Naive thymus-derived CD4-positive, alpha-beta T cell (primary cell): ENCODE data around the gene TRPC6. TPM values are rescaled to one million over a fixed set of nuclear protein-coding genes. Genes with fewer than 3 reads are reported as not detected.

Experiments used
- ATAC-seq: fragments of 150-1000 bp; cut with Tn5 transposase; 2 replicates; pipeline ENCODE4 v1.10.0; 2021; ENCODE audit warnings: mild to moderate bottlenecking, moderate library complexity
- CTCF ChIA-PET: fragments of 350-600 bp; sonication (Branson Sonifier 250); formaldehyde crosslinking; loops from one replicate; lab custom pipeline; 2021; ENCODE audit warnings: antibody characterized with exemption; lab: Charles Lee
- POLR2A ChIA-PET: fragments of 350-600 bp; sonication (Branson Sonifier 250); formaldehyde crosslinking; loops from one replicate; lab custom pipeline; 2021; ENCODE audit warnings: antibody characterized with exemption, inconsistent platforms; lab: Charles Lee
- DNase-seq, 9 donors: peaks; one replicate each; pipeline versions ENCODE4 v3.0.0 to v3.0.0-alpha.2; 2020 to 2022; ENCODE audit warnings: mixed read lengths in 1 of 9
- H3K27ac ChIP-seq: one replicate; pipeline ENCODE4 v1.7.0; 2013; ENCODE audit warnings: mild to moderate bottlenecking, low read depth, low read length, moderate library complexity
- H3K27me3 ChIP-seq, 2 donors: one replicate each; pipeline ENCODE4 v1.7.0; 2013; ENCODE audit warnings: low read length in 2 of 2, mild to moderate bottlenecking in 2 of 2, moderate library complexity in 2 of 2; ENCODE audit not compliant: control insufficient read depth in 2 of 2, insufficient read depth in 2 of 2
- H3K36me3 ChIP-seq, 3 experiments: 1 replicate in 2 of 3; 2 replicates in 1 of 3; pipeline ENCODE4 v1.7.0; 2013; ENCODE audit warnings: low read length in 3 of 3, mild to moderate bottlenecking in 3 of 3, moderate library complexity in 1 of 3; ENCODE audit not compliant: insufficient read depth in 3 of 3, control insufficient read depth in 2 of 3
- H3K4me1 ChIP-seq, 2 donors: one replicate each; pipeline ENCODE4 v1.7.0; 2013; ENCODE audit warnings: low read length in 2 of 2, mild to moderate bottlenecking in 2 of 2, moderate library complexity in 1 of 2; ENCODE audit not compliant: control insufficient read depth in 2 of 2, insufficient read depth in 2 of 2
- H3K4me3 ChIP-seq: 2 replicates; pipeline ENCODE4 v1.7.0; 2013; ENCODE audit warnings: mild to moderate bottlenecking, low read length
- H3K9me3 ChIP-seq, 3 experiments: 1 replicate in 2 of 3; 2 replicates in 1 of 3; pipeline ENCODE4 v1.7.0; 2013; ENCODE audit warnings: low read length in 3 of 3; ENCODE audit not compliant: control insufficient read depth in 2 of 3
- H3K27ac Mint-ChIP-seq, 9 donors: one replicate each; pipeline ENCODE4 v1.8.0; 2020 to 2022; ENCODE audit warnings: mixed read lengths in 9 of 9, mild to moderate bottlenecking in 8 of 9, moderate library complexity in 5 of 9, inconsistent platforms in 2 of 9
- H3K27me3 Mint-ChIP-seq, 5 donors: one replicate each; pipeline ENCODE4 v1.8.0; 2021 to 2022; ENCODE audit warnings: mixed read lengths in 5 of 5, mild to moderate bottlenecking in 1 of 5
- H3K36me3 Mint-ChIP-seq, 5 donors: one replicate each; pipeline ENCODE4 v1.8.0; 2020 to 2022; ENCODE audit warnings: mixed read lengths in 5 of 5, mild to moderate bottlenecking in 3 of 5, inconsistent platforms in 1 of 5
- H3K4me1 Mint-ChIP-seq, 7 donors: one replicate each; pipeline ENCODE4 v1.8.0; 2020 to 2022; ENCODE audit warnings: mixed read lengths in 7 of 7, mild to moderate bottlenecking in 3 of 7, inconsistent platforms in 1 of 7
- H3K4me3 Mint-ChIP-seq, 10 donors: one replicate each; pipeline ENCODE4 v1.8.0; 2020 to 2022; ENCODE audit warnings: mild to moderate bottlenecking in 10 of 10, mixed read lengths in 10 of 10, moderate library complexity in 6 of 10, inconsistent platforms in 2 of 10
- H3K9me3 Mint-ChIP-seq, 11 donors: one replicate each; pipeline ENCODE4 v1.8.0; 2020 to 2022; ENCODE audit warnings: mixed read lengths in 11 of 11, mild to moderate bottlenecking in 4 of 11, inconsistent platforms in 1 of 11, moderate library complexity in 1 of 11
- intact Hi-C, 2 donors: fragments of 100-400 bp; cut with micrococcal nuclease; formaldehyde crosslinking; loops; one replicate each; pipeline ENCODE4 v1.15.1; 2023
- polyA plus RNA-seq, 2 donors: library from polyadenylated mRNA; unstranded; fragments of 300-500 nt; fragmentation: Illumina TruSeq; gene quantifications; one replicate each; pipeline ENCODE4 v1.2.3, GENCODE V29; 2021
- total RNA-seq, 6 experiments: library from RNA in 5 of 6; stranded (reverse) in 5 of 6; gene quantifications; 1 replicate in 5 of 6; 2 replicates in 1 of 6; pipeline ENCODE4 v1.2.3 and lab custom pipeline; 2021 to 2026

The TRPC6 gene
- total and polyA plus RNA-seq, 7 experiments from 2014 or later = not detected

DNA sequence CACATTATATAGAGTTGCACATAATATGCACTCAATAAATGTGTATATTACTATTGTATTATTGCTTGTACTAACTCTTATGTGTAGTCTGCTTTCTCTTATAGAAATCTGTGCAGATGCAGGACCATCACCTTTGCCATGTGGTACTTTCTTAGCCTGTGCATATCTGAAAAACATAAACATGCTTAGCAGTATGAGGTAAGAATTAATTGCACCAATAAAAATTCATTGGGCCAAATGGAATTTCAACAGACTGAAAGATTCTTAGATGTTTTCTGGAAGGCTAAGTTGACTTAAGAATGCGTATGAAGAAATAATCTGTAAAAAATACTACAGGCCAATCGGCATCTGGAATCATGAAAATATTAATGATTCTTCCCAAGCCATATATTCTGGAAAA lies 55.3 kb downstream of the TRPC6 start:
- POLR2A ChIA-PET = no interaction called here
- no peaks in the 10 kb centered on the region for H3K4me1 Mint-ChIP-seq
- no peaks in the 10 kb centered on the region for H3K9me3 ChIP-seq

DNA sequence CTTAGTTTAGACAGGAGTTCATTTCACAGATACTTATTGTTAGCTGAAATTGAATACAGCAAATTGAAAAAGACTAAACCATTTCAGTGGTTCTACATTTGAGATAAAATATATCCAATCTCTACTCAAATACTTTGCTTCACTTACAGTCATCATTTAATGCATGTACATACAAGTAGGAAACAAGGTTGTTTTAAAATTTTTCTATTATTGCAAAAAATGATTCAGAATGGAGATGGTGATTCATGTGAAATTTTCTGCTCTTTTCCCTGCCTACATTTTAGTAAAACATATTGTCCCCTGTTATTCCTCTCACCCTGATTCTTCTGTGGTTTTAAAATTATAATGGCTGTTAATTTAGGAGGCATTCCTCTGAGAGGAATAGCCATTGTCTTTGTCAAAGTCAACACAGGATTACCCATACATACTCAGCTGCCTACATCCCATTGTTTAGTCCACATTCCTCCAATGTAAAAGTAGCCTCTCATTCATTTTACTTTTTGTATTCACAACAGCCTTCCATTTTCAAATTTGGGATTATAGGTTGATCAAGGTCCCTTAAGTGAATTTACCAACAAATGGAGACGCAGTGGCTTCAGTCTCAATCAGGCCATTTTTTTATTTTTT lies 60.1 kb downstream of the TRPC6 start:
- peaks cover 0 to 4% (median 0%) of the 10 kb centered on the region in 5 donors for H3K36me3 Mint-ChIP-seq
- H3K4me1 Mint-ChIP-seq = no peaks in the 10 kb centered on the region
- Histone ChIP-seq H3K36me3 (no peaks in the 10 kb centered on the region), H3K4me3 (no peak overlapping the region), H3K9me3 (peaks cover 0 to 7% (median 0%) of the 10 kb centered on the region in 3 experiments), H3K27ac (no peak overlapping the region), H3K27me3 (no peaks in the 10 kb centered on the region), H3K4me1 (no peaks in the 10 kb centered on the region)
- H3K27me3 Mint-ChIP-seq = peaks cover 0 to under 1% (median 0%) of the 10 kb centered on the region in 5 donors
- peaks cover 0 to 27% (median 10%) of the 10 kb centered on the region in 11 donors for H3K9me3 Mint-ChIP-seq
- ChIA-PET POLR2A (no interaction called here), CTCF (no interaction called here)
- H3K4me3 Mint-ChIP-seq = no peak overlapping the region
- no peak for ATAC-seq
- H3K27ac Mint-ChIP-seq = no peak overlapping the region
- DNase-seq = no peak
- intact Hi-C loops = no loop called here

More for the DNA sequence above, 55.3 kb downstream of the TRPC6 start:
- H3K4me3 ChIP-seq = no peak overlapping the region
- H3K27me3 ChIP-seq = no peaks in the 10 kb centered on the region
- CTCF ChIA-PET = no interaction called here
- H3K9me3 Mint-ChIP-seq = peaks cover 0 to 14% (median 5%) of the 10 kb centered on the region in 11 donors
- DNase-seq (no peak), ATAC-seq (no peak)
- no peak overlapping the region for H3K27ac ChIP-seq
- no peaks in the 10 kb centered on the region for H3K27me3 Mint-ChIP-seq
- peaks cover 0 to 4% (median 0%) of the 10 kb centered on the region in 5 donors for H3K36me3 Mint-ChIP-seq
- H3K27ac Mint-ChIP-seq = no peak overlapping the region
- H3K36me3 ChIP-seq = no peaks in the 10 kb centered on the region
- H3K4me3 Mint-ChIP-seq = no peak overlapping the region
- intact Hi-C loops = no loop called here
- H3K4me1 ChIP-seq = no peaks in the 10 kb centered on the region

DNA sequence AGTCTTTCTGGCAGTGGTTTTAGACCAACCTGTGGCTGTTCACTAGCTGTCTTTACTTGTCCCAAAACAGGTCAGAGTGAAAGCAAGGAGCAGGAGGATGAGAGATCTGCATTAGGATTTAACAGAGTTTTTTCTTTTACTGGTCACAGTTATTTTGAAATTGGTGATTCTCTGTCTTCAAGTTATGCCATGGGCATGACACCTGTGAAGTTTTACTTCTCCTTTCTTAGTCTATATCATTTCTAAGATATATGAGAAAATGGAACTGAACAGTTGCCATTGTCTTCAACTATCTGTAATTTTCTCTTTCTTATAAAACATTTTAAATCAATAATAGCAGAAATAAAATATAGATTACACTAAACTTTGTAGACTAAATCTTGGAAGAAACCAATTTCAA lies 60.6 kb downstream of the TRPC6 start:
- Histone ChIP-seq H3K36me3 (no peaks in the 10 kb centered on the region), H3K4me1 (no peaks in the 10 kb centered on the region), H3K27me3 (no peaks in the 10 kb centered on the region), H3K4me3 (no peak overlapping the region), H3K9me3 (peaks cover 0 to 7% (median 0%) of the 10 kb centered on the region in 3 experiments), H3K27ac (no peak overlapping the region)
- peaks cover 0 to 4% (median 0%) of the 10 kb centered on the region in 5 donors for H3K27me3 Mint-ChIP-seq
- intact Hi-C loops = no loop called here
- no peak overlapping the region for H3K27ac Mint-ChIP-seq
- no peak for DNase-seq
- H3K9me3 Mint-ChIP-seq = peaks cover 0 to 30% (median 13%) of the 10 kb centered on the region in 11 donors
- H3K4me1 Mint-ChIP-seq = no peaks in the 10 kb centered on the region
- CTCF ChIA-PET = no interaction called here
- peaks cover 0 to 4% (median 0%) of the 10 kb centered on the region in 5 donors for H3K36me3 Mint-ChIP-seq
- POLR2A ChIA-PET = no interaction called here
- ATAC-seq = no peak
- H3K4me3 Mint-ChIP-seq = no peak overlapping the region

DNA sequence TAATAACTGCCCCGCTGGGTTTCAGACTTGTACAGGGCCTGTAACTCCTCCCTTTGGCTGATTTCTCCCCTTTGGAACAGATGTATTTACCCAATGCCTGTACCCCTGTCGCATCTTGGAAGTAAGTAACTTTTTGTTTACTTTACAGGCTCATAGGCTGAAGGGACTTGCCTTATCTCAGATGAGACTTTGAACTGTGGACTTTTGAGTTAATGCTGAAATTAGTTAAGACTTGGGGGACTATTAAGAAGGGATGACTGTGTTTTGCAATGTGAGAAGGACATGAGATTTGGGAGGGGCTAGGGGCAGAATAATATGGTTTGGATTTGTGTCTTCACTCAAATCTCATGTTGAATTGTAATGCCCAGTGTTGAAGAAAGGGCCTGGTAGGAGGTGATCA lies 62.0 kb downstream of the TRPC6 start:
- CTCF ChIA-PET = no interaction called here
- Mint-ChIP-seq H3K27ac (no peak overlapping the region), H3K27me3 (peaks cover 0 to 4% (median 0%) of the 10 kb centered on the region in 5 donors), H3K9me3 (peaks cover 0 to 30% (median 13%) of the 10 kb centered on the region in 11 donors), H3K4me3 (no peak overlapping the region), H3K36me3 (peaks cover 0 to 4% (median 0%) of the 10 kb centered on the region in 5 donors), H3K4me1 (no peaks in the 10 kb centered on the region)
- Histone ChIP-seq H3K27me3 (no peaks in the 10 kb centered on the region), H3K27ac (no peak overlapping the region), H3K4me3 (no peak overlapping the region), H3K9me3 (peaks cover 0 to 7% (median 0%) of the 10 kb centered on the region in 3 experiments), H3K36me3 (no peaks in the 10 kb centered on the region), H3K4me1 (no peaks in the 10 kb centered on the region)
- intact Hi-C loops = no loop called here
- POLR2A ChIA-PET = no interaction called here
- ATAC-seq (no peak), DNase-seq (no peak)

DNA sequence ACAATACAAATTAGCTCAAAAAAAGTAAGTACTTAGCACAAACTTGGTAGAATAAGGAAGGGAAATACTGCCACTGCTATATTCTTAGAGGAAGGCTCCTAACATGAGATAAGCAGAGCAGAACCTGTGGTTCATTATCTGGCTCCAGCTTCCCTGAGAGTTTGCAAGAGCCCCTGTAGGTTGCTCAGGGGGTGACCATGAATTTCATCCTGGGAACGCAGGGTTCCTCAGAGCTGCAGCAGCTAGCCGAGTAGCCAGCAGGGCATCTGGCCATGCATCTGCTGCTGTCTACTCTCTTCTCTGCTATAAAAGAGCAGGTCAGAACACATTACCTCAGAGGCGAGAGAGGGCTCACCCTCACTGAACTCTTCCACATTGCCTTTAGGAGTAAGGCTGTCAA lies 67.3 kb downstream of the TRPC6 start:
- Mint-ChIP-seq H3K4me3 (no peak overlapping the region), H3K4me1 (no peaks in the 10 kb centered on the region), H3K36me3 (no peaks in the 10 kb centered on the region), H3K27ac (no peak overlapping the region), H3K27me3 (peaks cover 0 to 6% (median 0%) of the 10 kb centered on the region in 5 donors), H3K9me3 (peaks cover 0 to 26% (median 16%) of the 10 kb centered on the region in 11 donors)
- intact Hi-C loops = no loop called here
- no peak overlapping the region for H3K4me3 ChIP-seq
- ChIA-PET CTCF (no interaction called here), POLR2A (interaction anchor here (0.6 kb wide), 1 partner anchor 82 kb away, joined by 8 read pairs; no protein-coding TSS in a partner anchor)
- H3K27me3 ChIP-seq = no peaks in the 10 kb centered on the region
- ATAC-seq = no peak
- H3K36me3 ChIP-seq = no peaks in the 10 kb centered on the region
- no peak for DNase-seq
- peaks cover 0 to 7% (median 0%) of the 10 kb centered on the region in 3 experiments for H3K9me3 ChIP-seq
- H3K27ac ChIP-seq = no peak overlapping the region
- no peaks in the 10 kb centered on the region for H3K4me1 ChIP-seq

DNA sequence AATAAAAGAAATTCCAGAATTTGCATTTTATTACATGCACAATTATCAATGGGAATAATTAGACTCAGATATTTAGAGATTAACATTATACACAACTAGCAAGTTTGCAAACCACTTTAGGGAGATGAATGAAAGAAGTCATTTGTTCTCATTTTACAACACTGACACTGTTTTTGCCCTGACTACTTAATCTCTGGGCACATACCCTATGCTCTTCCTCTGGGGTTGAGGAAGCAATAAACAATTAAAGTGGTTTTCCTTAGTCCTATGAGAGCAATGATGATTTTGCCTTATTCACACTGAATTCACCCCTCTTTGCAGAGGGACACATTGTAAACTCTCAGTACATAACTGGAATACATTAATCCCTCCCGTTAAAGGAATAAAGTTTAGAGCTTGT lies 72.7 kb downstream of the TRPC6 start:
- no peaks in the 10 kb centered on the region for H3K9me3 ChIP-seq
- Mint-ChIP-seq H3K9me3 (peaks cover 0 to 18% (median 5%) of the 10 kb centered on the region in 11 donors), H3K36me3 (no peaks in the 10 kb centered on the region), H3K4me3 (no peak overlapping the region), H3K4me1 (no peaks in the 10 kb centered on the region), H3K27me3 (peaks cover 0 to 3% (median 0%) of the 10 kb centered on the region in 5 donors), H3K27ac (no peak overlapping the region)
- H3K27me3 ChIP-seq = no peaks in the 10 kb centered on the region
- DNase-seq (no peak), ATAC-seq (no peak)
- ChIA-PET POLR2A (no interaction called here), CTCF (no interaction called here)
- intact Hi-C loops = no loop called here
- H3K36me3 ChIP-seq = no peaks in the 10 kb centered on the region
- H3K27ac ChIP-seq = no peak overlapping the region
- H3K4me1 ChIP-seq = no peaks in the 10 kb centered on the region
- H3K4me3 ChIP-seq = no peak overlapping the region

DNA sequence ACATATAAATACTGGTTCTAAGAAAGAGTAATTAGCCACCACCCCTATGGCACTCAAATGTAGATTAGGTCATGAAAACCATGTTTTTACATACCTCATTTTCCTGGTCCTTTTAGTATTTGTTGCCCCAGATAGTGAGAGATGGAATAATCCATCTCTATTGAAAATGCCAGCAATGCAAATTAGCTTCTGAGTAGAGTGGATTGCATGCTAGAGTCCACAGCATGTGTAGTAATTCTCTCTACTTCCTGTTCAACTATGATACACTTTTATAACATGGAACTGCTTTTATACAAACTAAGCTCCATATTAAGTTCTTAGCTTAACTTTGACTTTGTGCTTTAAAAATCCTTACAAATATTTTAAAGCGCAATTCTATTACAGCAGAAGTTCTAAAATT lies 73.2 kb downstream of the TRPC6 start:
- ChIA-PET POLR2A (no interaction called here), CTCF (no interaction called here)
- Histone ChIP-seq H3K36me3 (no peaks in the 10 kb centered on the region), H3K4me1 (no peaks in the 10 kb centered on the region), H3K9me3 (no peaks in the 10 kb centered on the region), H3K27ac (no peak overlapping the region), H3K27me3 (no peaks in the 10 kb centered on the region), H3K4me3 (no peak overlapping the region)
- H3K4me1 Mint-ChIP-seq = no peaks in the 10 kb centered on the region
- H3K4me3 Mint-ChIP-seq = no peak overlapping the region
- peaks cover 0 to 3% (median 0%) of the 10 kb centered on the region in 5 donors for H3K27me3 Mint-ChIP-seq
- H3K9me3 Mint-ChIP-seq = peaks cover 0 to 18% (median 5%) of the 10 kb centered on the region in 11 donors
- intact Hi-C loops = no loop called here
- DNase-seq (no peak), ATAC-seq (no peak)
- H3K36me3 Mint-ChIP-seq = no peaks in the 10 kb centered on the region
- H3K27ac Mint-ChIP-seq = no peak overlapping the region
